OCI-LY1 (cell line): Measurements from ENCODE around the gene PEX10.

Experiments
- EZH2 ChIP-seq: fragments of 200-600 bp; sonication (generic), shearing (Covaris generic); IDR thresholded peaks from 2 replicates; pipeline ENCODE4 v1.8.0; 2017; ENCODE audit warnings: borderline replicate concordance, mixed run types, mild to moderate bottlenecking, antibody characterized with exemption, low read length, moderate library complexity, mixed read lengths
- TF ChIP-seq, protein P1 (sequence below): fragments of 200-600 bp; sonication (generic), shearing (Covaris generic); IDR thresholded peaks from 2 replicates; pipeline ENCODE4 v1.5.1; 2017; ENCODE audit warnings: mild to moderate bottlenecking, antibody characterized with exemption, low read length, moderate library complexity, mixed read lengths

DNA sequence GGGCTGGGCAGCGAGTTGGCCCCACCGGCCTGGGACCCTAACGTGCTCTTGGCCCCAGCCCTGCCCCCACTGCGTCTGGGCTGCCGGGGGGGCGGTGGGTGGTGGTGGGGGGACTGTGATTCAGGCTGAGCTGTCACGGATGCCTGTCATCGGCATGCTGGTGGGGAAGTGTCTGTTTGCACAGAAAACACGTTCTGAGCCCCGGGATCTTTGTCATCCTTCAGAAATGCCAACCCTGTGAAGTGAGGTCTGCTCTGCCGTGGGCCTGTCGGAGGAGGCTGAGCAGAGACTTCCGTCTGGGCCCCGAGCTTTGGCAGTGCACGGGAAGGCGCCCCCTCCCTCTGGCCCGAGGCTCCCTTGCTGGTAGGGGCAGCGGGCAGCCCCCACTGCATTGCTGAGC lies 39.4 kb upstream of the PEX10 start:
- TF ChIP-seq, protein P1, sequence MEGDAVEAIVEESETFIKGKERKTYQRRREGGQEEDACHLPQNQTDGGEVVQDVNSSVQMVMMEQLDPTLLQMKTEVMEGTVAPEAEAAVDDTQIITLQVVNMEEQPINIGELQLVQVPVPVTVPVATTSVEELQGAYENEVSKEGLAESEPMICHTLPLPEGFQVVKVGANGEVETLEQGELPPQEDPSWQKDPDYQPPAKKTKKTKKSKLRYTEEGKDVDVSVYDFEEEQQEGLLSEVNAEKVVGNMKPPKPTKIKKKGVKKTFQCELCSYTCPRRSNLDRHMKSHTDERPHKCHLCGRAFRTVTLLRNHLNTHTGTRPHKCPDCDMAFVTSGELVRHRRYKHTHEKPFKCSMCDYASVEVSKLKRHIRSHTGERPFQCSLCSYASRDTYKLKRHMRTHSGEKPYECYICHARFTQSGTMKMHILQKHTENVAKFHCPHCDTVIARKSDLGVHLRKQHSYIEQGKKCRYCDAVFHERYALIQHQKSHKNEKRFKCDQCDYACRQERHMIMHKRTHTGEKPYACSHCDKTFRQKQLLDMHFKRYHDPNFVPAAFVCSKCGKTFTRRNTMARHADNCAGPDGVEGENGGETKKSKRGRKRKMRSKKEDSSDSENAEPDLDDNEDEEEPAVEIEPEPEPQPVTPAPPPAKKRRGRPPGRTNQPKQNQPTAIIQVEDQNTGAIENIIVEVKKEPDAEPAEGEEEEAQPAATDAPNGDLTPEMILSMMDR: no peak
- TF ChIP-seq EZH2: no peak
